Hematopoietic multipotent progenitor cell treated with erythropoietin and hydrocortisone succinate and interleukin-3 and kit ligand, for 17 days (in vitro differentiated cells): Measurements from ENCODE around the gene BCAT1.
"Not testable (repeated sequence)": the region's sequence is repeated elsewhere in the genome, so short reads cannot be mapped to it uniquely, and the experiment has no call there.

Experiments
- DNase-seq: peaks from one replicate; pipeline ENCODE4 v3.0.0-alpha.2; 2015; ENCODE audit warnings: low spot score

BCAT1 gene

DNA sequence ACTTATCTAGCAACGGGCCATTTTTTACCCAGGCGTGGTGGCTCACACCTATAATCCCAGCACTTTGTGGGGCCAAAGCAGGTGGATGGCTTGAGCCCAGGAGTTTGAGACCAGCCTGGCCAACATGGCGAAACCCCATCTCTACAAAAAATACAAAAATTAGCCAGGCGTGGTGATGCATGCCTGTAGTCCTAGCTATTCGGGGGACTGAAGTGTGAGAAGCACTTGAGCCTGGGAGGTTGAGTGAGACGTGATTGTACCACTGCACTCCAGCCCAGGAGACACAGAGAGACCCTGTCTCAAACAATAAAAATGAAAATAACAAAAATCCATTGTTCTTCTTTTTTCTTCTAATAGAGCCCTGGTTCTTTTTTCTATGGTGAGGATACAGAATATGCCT, 7.5 kb upstream of the BCAT1 start:
- not testable (repeated sequence) for DNase-seq

GRCh38 chr12:24955853-24956252, 7.0 kb upstream of the BCAT1 start:
- no peak for DNase-seq

- no peak for DNase-seq
Observed at GRCh38 chr12:24955389-24955788, 6.5 kb upstream of the BCAT1 start.

DNA sequence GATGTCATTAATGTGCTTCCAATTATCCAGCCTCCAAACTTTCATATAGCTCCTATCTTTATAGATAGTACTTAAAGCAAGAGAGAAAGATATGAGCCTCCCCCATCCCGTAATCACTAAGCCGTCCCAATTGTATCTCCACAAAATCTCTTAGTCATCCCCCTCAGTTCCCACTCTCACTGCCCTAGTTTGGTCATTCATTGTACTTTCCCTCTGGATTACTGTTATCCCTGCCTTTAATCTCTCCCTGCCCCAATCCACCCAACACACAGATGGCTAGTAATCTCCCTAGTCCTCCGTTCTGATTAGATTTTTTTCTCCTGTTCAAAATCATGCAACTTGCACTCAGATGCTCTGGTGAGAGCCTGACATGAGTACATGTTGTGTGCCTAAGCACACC, 5.4 kb upstream of the BCAT1 start:
- no peak for DNase-seq

DNA sequence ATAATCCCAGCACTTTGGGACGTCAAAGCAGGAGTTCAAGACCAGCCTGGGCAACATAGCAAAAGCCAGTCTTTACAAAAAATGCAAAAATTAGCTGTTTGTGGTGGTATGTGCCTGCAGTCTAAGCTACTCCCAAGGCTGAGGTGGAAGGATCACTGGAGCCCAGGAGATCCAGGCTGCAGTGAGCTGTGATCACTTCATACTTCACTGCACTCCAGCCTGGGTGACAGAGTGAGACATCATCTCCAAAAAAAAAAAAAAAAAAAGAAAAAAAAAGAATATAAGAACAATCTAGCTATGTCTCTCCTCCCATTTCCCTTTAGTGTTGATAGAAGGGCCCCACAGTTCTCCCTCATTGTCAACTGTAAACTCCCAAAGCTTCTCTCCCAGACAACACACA, 3.5 kb upstream of the BCAT1 start:
- no peak for DNase-seq

DNA sequence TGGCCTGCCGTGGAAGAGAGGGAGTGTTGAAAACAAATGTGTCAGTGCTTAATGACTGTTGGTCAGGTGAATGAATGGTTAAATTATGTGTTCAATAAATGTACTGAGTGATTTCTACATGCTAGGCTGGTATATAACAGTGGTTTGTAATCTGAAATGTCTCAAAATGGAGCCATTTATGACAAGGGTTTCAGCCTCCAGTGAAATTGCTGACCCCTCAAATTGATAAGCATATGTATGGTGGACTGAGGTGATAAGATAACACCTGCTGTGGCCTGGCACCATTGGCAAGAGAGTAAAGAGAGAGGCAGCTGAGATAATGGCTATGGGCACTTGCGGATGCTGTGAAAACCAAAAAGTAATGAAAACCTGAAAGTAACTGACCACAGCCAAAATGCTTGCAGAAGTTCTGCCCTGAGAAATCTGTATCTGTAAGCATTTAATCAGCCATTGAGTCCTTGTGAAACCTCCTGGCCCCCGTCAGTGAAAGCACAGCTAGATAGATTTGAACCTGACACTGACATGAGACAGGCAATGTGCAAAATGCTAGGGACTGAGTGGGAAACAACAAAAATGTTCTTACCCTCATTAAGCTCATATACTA, 1.4 kb upstream of the BCAT1 start:
- peak; percentile 66 for DNase-seq

DNA sequence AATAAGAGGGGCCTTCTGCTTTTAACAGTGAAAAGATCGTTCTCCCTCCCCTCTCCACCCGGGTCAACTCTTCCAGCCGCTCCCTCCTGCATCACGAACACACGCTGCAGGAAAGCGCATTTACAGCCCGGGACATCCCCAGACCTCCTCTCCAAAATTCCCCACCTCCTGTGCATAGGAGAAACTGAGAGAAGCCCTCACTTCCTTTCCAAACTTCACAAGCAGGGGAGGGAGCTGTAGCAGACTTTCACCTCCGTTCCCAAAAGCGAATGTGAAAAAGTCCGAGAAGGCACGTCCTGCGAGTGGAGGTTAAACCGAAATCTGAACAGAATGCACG, 513 bp downstream of the BCAT1 start:
- DNase-seq = peak; percentile 39

DNA sequence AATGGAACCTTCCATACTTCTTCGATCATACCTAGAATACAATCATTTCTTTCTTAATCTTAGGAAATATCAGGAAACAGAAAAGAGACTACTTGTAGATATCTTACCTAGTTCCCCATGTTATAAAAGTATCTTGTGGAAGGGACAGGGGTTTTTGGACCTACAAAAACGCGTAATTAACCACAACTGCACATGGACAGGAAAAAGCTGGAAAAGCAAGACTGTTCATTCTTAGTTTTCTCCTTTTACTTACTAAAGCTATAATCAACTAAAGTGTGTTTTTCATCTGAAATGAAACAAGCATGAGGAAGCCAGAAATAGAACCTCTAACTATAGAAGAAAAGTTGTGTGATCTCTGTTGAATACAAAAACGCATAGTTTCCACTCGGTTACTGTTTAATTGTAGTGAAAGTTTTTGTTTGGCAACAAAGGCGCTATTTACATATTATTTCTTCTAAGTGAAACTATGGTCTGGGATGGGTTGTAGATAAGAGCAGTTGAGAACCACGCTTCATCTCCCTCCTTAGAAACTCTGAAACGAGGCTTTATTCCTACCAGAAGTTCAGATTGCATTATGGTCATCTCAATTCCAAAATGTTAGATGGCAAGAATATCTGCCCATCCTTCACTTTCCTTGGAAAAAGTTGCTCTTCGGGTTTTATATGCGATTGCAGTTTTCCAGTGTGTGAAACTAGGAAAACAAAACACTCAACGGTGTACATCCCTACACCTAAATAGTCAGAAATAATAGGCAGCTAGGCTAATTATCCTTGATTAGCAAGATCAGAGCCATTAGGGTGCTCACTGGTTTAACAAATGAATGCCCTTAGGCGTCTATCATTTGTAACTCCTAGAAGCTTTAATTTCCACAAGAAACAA, 1.1 kb downstream of the BCAT1 start:
- DNase-seq = peak; percentile 41

GRCh38 chr12:24945845-24946244, 3.1 kb downstream of the BCAT1 start:
- no peak for DNase-seq

GRCh38 chr12:24945039-24945438, 3.9 kb downstream of the BCAT1 start:
- peak; percentile 17 for DNase-seq

DNA sequence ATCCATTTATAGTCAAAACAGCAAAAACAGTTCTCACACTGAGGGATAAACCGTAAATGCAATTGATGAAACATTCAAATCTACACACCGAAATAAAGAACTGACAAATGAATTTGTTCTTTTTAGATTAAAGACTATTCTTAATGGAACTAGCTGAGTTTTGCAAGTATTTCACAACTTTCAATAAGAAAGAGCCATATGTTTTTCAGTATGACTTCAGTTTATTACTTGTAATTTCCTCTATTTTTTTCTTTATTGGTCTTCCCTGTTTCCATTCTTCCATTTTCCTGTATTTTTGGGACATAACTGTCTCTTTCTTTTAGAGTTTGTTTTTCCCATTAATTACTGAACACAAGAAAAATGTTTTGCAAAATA, 4.3 kb downstream of the BCAT1 start:
- no peak for DNase-seq

GRCh38 chr12:24943947-24944600, 4.8 kb downstream of the BCAT1 start:
- no peak for DNase-seq

DNA sequence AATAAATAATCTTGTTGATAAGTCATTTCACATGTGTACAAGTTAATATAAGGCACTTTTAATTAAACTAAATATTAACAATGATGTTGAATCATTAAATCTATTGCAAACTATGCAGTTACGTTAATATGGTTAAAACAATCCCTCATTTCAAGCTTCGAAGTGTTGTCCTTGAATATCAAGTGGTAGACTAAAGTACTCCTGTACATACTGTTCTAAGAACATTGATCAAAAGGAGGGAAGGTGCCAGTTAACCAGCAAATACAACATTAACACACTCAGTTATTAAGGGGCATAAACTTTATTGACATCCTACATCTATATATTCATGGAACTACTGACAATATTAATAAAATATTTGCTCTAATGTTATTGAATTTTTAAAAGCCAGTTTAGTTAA, 8.7 kb downstream of the BCAT1 start:
- no peak for DNase-seq

GRCh38 chr12:24939551-24939950, 9.3 kb downstream of the BCAT1 start:
- DNase-seq = not testable (repeated sequence)

DNA sequence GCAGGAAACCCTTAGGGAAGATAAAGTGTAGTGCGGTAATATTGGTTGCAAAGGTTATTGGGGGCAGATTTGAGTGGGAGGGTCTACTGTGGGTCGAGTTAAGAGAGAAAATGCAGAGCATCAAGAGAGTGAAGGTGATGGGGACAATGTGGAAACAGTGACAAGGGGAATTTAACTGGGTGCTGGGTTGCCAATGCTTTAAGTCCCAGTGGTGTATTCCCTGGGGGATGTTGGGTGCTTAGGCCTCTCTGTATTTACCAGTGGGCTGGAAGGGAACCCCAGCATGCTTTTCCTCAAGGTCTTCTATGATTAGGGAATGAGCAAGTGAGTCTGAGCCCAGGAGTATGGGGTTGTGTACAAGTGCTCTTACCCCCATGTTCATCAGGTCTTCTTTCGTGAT, 10.6 kb downstream of the BCAT1 start:
- DNase-seq = no peak

DNA sequence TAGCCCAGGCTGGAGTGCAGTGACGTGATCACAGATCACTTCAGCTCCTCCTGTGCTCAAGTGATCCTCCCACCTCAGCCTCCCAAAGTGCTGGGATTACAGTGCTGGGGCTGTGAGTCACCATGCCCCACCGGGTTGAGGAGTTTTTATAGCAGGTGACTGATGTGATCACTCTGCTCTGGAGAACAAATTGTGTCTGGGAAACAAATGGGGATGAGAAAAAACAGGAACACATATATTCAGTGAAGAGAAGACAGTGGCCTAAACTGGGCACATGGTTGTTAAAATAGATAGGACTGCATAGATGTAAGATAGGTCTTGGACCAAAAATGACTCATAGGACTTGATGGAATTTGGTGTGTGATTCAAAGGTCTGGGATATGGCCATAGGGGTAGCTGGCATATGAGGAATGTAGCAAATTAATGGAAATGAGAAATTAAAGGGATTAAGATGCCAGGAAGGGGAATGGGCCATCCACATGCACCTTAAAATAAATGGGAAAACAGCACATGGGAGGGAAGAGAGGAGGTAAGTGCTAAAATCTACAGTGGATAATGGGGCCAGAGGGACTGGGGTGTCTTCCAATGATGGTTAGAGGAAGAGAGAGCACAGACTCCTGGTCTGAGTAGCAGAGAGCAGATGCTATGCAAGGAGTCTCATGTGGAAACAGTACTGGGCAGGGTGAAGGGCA, 11.2 kb downstream of the BCAT1 start:
- DNase-seq = no peak

GRCh38 chr12:24933694-24934407, 15.1 kb downstream of the BCAT1 start:
- DNase-seq = no peak

GRCh38 chr12:24931666-24932405, 17.1 kb downstream of the BCAT1 start:
- DNase-seq = no peak

DNA sequence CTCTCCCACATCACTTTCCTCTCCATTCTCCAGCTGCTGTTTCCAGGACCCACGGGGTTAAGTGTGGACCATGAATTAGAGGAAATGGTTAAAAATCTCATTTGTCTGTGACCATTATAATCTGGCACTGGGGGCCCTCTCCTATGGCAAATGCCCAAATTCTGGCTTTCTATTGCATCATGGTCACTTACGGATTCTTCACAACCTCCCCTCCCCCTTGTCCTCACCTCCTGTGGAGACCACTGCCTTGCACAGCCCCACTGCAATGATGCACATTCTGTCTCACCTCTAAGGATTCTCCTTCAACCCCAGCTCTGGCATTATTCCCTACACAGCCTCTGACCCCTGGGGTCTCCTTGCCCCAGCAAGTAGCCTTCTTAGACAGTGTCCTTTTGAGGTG, 18.9 kb downstream of the BCAT1 start:
- DNase-seq = no peak

- DNase-seq = not testable (repeated sequence)
Observed at GRCh38 chr12:24928533-24929306, 20.2 kb downstream of the BCAT1 start.

DNA sequence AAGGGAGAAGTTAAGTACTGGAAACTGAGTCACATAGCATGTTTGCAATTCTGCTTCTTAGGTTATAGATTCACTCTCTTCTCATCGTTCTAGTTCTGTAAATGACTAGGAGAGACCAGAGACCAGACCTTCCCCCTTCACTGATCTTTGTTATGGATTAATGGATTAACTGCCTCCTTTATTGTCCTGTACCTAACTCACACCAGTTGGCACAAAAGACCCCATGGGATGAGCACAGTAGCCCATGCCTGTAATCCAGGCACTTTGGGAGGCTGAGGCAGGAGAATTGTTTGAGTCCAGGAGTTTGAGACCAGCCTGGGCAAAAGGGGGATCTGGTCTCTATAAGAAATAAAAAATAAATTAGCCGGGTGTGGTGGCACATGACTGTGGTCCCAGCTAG, 20.8 kb downstream of the BCAT1 start:
- DNase-seq = no peak
